Gastroesophageal sphincter (tissue), 4 donors: Measurements from ENCODE around the gene PIGS. TPM values are rescaled to one million over a fixed set of nuclear protein-coding genes. Genes with fewer than 3 reads are reported as not detected.

Source experiments
- ATAC-seq: fragments of 150-250 bp; one replicate; pipeline ENCODE4 v1.9.1; 2016; ENCODE audit warnings: mild to moderate bottlenecking, moderate library complexity
- H3K27ac ChIP-seq, 4 donors: fragments of 200-600 bp; sonication (generic) in 3 of 4; 1 replicate in 3 of 4; 2 replicates in 1 of 4; pipeline ENCODE4 v1.5.1; 2016 to 2019
- H3K27me3 ChIP-seq: fragments of 200-600 bp; sonication (generic); one replicate; pipeline ENCODE4 v1.5.1; 2019
- H3K36me3 ChIP-seq, 2 donors: fragments of 200-600 bp; sonication (generic); one replicate each; pipeline ENCODE4 v1.5.1; 2019; ENCODE audit warnings: control low read depth in 1 of 2
- H3K4me1 ChIP-seq, 3 donors: fragments of 200-600 bp; sonication (generic); 1 replicate in 2 of 3; 2 replicates in 1 of 3; pipeline ENCODE4 v1.5.1; 2016 to 2019; ENCODE audit warnings: control low read depth in 2 of 3
- H3K4me3 ChIP-seq, 2 donors: fragments of 200-600 bp; sonication (generic); one replicate each; pipeline ENCODE4 v1.5.1; 2019; ENCODE audit warnings: mild to moderate bottlenecking in 1 of 2, moderate library complexity in 1 of 2
- H3K9me3 ChIP-seq, 3 donors: fragments of 200-600 bp; sonication (generic); one replicate each; pipeline ENCODE4 v1.5.1; 2017 to 2019; ENCODE audit warnings: control low read depth in 2 of 3
- EP300 ChIP-seq: sonication (generic); formaldehyde crosslinking; IDR thresholded peaks from one replicate; pipeline ENCODE4 v1.6.1; 2017; ENCODE audit warnings: antibody characterized with exemption, mild to moderate bottlenecking
- POLR2A ChIP-seq, 2 donors: fragments of 450-650 bp; IDR thresholded peaks; one replicate each; pipeline ENCODE4 v1.6.1; 2017; ENCODE audit warnings: antibody characterized with exemption in 2 of 2, mild to moderate bottlenecking in 2 of 2, moderate library complexity in 1 of 2
- POLR2AphosphoS5 ChIP-seq: sonication (generic); formaldehyde crosslinking; IDR thresholded peaks from one replicate; pipeline ENCODE4 v1.6.1; 2017; ENCODE audit warnings: antibody characterized with exemption
- WGBS, 2 donors: methylation state at CpG; one replicate each; pipeline ENCODE4 v1.1.5; 2018; ENCODE audit warnings: low coverage in 1 of 2; 5-methylcytosine and 5-hydroxymethylcytosine counted together
- total RNA-seq, 4 donors: library from RNA; depleted of rRNA; stranded (reverse); fragments of >200 nt; gene quantifications; one replicate each; pipeline ENCODE4 v1.1.0, GENCODE V29; 2016
- TF ChIP-seq, protein P1 (sequence below), 4 experiments: fragments of 200-600 bp in 2 of 4; fragments of 450-650 bp in 2 of 4; sonication (generic) in 1 of 4; IDR thresholded peaks; one replicate each; pipeline ENCODE4 v1.5.1; 2017 to 2019; ENCODE audit warnings: antibody characterized with exemption in 4 of 4, mild to moderate bottlenecking in 2 of 4, moderate library complexity in 2 of 4

The PIGS gene
- total RNA-seq, 4 donors from 2014 or later = 40.8 to 90.4 (median 64.5) TPM

DNA sequence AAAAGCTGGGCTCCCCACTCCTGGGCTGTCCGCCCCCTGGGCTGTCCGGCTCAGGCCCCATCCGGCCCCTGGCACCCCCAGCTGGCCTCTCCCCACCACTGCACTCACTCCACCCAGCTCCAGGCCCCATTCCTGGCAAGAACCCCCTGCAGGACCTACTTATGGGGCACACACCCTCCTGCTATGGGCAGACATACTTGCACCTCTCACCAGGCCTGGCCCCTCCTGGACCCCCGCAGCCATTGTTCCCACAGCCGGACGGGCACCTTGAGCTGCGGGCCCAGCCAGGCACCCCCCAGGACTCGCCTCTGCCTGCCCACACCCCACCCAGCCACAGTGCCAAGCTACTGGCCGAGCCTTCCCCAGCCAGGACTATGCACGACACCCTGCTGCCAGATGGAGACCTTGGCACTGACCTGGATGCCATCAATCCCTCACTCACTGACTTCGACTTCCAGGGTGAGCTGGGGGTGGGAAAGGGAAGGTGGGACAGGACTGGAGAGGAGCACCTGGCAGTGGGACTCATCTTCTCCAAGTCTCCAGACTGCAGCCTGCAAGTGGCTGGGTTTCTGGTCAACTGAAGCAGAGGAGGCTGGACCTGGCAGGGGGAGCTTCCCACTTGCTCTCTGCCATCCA is 36.5 kb downstream of the PIGS start:
- Histone ChIP-seq H3K36me3 (no peaks in the 10 kb centered on the region), H3K27me3 (peaks cover 27% of the 10 kb centered on the region), H3K27ac (no peak overlapping the region), H3K9me3 (no peaks in the 10 kb centered on the region), H3K4me1 (no peaks in the 10 kb centered on the region), H3K4me3 (no peak overlapping the region)
- TF ChIP-seq POLR2A (IDR thresholded peaks at IDR 0.05) (no peak), POLR2AphosphoS5 (no peak), EP300 (no peak)
- TF ChIP-seq, protein P1, sequence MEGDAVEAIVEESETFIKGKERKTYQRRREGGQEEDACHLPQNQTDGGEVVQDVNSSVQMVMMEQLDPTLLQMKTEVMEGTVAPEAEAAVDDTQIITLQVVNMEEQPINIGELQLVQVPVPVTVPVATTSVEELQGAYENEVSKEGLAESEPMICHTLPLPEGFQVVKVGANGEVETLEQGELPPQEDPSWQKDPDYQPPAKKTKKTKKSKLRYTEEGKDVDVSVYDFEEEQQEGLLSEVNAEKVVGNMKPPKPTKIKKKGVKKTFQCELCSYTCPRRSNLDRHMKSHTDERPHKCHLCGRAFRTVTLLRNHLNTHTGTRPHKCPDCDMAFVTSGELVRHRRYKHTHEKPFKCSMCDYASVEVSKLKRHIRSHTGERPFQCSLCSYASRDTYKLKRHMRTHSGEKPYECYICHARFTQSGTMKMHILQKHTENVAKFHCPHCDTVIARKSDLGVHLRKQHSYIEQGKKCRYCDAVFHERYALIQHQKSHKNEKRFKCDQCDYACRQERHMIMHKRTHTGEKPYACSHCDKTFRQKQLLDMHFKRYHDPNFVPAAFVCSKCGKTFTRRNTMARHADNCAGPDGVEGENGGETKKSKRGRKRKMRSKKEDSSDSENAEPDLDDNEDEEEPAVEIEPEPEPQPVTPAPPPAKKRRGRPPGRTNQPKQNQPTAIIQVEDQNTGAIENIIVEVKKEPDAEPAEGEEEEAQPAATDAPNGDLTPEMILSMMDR (IDR thresholded peaks at IDR 0.05) = no peak
- ATAC-seq = no peak
- WGBS, 2 donors = 81 to 100% methylated on average over 1 to 6 of the region's 11 CpGs

DNA sequence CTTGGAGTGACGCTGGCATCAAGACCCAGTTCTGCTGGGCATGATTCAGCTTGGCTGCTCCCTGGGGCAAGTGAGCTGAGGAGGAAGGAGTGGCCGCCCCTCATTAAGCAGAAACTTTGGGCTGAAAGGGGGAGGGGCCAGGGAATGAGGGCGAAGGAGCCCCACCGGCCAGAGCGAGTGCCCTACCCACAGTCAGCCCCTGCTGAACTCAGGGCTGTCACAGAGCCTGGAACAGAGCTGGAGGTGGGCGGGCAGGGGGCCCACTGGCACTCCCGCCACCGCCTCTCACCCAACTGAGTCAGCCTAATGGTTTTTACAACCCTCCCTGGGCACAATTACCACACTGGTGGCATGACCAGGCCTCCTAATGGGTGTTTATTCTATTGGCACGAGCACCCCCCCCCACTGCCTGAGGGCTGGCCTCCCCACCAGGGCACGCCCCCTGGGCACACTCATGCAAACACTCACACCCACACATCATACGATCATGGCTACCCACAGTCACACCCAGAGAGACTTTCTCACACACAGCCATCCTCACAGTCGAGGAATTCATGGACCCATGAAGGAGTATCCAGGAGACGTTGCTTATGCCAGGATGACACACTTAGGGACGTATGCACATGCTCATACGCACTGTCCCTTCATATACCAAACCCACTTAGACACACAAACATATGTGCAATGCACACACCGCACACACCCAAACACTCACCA is 38.1 kb downstream of the PIGS start:
- TF ChIP-seq POLR2AphosphoS5 (no peak), EP300 (no peak), POLR2A (IDR thresholded peaks at IDR 0.05) (no peak)
- TF ChIP-seq, protein P1 (IDR thresholded peaks at IDR 0.05) = no peak
- H3K9me3 ChIP-seq = no peaks in the 10 kb centered on the region
- WGBS, 2 donors = 64 to 88% methylated on average over 4 to 5 of the region's 16 CpGs
- no peaks in the 10 kb centered on the region for H3K4me1 ChIP-seq
- peaks cover 27% of the 10 kb centered on the region for H3K27me3 ChIP-seq
- H3K4me3 ChIP-seq = no peak overlapping the region
- no peak for ATAC-seq
- no peaks in the 10 kb centered on the region for H3K36me3 ChIP-seq
- no peak overlapping the region for H3K27ac ChIP-seq

DNA sequence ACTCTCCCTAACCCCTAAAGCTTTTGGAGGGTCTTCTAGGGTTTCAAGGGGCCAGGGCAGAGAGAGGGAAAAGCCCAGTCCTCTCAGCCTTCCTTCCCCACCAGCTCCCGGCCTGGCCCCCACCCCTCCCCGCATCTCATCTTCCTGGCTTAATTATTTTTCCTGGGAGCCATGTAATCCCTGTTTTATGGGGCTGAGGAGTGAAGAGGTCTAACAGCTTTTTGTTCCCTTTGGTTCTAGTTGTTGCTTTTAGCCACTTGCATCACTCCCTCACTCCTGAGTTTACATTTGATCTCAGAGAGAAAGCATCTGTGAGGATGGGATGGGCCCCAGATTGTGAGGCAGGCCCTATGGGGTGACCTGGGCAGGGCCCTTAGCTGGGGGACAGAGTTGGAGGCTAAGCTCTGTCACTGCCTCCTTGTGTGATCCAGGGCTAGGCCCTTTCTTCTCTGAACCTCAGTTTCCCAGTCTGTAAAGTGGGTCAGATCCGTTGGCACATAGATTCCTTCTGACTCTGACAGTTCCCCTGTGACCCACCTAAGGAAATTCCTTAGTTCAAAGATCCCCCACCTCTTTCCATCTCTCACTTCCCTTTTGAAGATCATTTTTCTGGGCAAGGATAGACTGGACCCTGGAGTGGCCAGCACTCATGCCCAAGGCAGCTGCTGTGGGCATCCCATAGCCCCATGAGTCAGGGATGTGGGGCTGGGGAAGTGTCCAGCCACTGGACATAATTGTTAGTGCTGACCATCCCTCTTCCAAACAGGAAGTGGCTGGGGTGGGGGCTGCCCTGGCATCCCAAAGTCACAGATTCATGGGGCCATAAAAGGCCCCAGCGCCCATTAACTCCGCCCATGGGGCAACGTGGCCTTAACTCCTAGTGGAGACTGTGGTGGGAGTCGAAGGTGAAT is 39.0 kb downstream of the PIGS start:
- peaks cover 27% of the 10 kb centered on the region for H3K27me3 ChIP-seq
- no peaks in the 10 kb centered on the region for H3K36me3 ChIP-seq
- ATAC-seq = no peak
- no peak overlapping the region for H3K27ac ChIP-seq
- no peak overlapping the region for H3K4me3 ChIP-seq
- WGBS, 2 donors = 40 to 100% methylated on average over 1 of the region's 7 CpGs
- TF ChIP-seq, protein P1 (IDR thresholded peaks at IDR 0.05) = no peak
- no peak for TF ChIP-seq POLR2A (IDR thresholded peaks at IDR 0.05)
- no peak for TF ChIP-seq POLR2AphosphoS5
- no peak for TF ChIP-seq EP300
- no peaks in the 10 kb centered on the region for H3K4me1 ChIP-seq
- no peaks in the 10 kb centered on the region for H3K9me3 ChIP-seq

DNA sequence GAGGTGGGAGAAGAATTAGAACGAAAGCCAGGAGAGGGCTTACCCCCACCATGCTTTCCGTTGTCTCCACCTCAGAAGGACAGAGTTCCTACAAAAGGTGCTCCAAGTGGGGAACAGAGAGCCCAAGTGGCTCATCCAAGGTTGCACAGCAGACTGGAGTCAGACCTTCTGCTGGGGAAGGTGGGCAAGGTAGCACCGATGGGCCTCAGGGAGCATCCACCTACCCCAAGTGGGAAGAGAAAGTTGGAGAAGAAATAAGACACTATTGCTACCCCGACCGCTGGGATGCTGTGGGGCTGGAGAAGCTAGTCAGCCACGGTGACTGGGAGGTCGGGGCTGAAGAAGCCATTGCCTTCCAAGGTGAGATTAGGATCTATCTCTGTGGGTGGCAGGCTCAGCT is 40.4 kb downstream of the PIGS start:
- no peak overlapping the region for H3K27ac ChIP-seq
- ATAC-seq = no peak
- no peak overlapping the region for H3K4me3 ChIP-seq
- H3K9me3 ChIP-seq = no peaks in the 10 kb centered on the region
- no peaks in the 10 kb centered on the region for H3K36me3 ChIP-seq
- WGBS, 2 donors = 73% methylated on average over 2 of the region's 7 CpGs; no CpG with 5 or more reads in 1 of the 2 donors
- no peaks in the 10 kb centered on the region for H3K4me1 ChIP-seq
- no peak for TF ChIP-seq EP300
- H3K27me3 ChIP-seq = peaks cover 27% of the 10 kb centered on the region

DNA sequence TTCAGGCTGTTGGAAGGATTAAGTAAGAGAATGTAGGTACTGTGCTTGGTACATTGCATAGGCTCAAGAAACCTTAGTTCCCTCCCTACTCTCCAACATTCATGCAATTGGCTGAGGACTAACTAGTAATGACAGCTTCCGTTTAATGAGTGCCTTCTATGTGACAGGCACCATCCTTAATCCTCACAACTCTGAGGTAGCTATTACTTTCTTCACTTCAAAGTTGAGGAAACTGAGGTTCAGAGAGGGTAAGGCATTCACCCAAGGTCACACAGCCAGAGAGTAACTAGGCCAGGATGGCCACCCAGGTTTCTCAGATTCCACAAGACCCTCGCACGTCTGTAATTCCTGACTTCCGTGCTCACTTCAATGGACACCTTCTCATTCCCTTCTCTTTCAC is 41.1 kb downstream of the PIGS start:
- 60 to 71% methylated on average over 4 of the region's 4 CpGs for WGBS, 2 donors
- Histone ChIP-seq H3K27me3 (peaks cover 27% of the 10 kb centered on the region), H3K4me3 (no peak overlapping the region), H3K4me1 (peaks cover 0 to 4% (median 0%) of the 10 kb centered on the region in 3 donors), H3K36me3 (no peaks in the 10 kb centered on the region), H3K27ac (no peak overlapping the region), H3K9me3 (no peaks in the 10 kb centered on the region)
- ATAC-seq = no peak
- TF ChIP-seq POLR2A (IDR thresholded peaks at IDR 0.05) = no peak
- TF ChIP-seq, protein P1 (IDR thresholded peaks at IDR 0.05) = no peak
- TF ChIP-seq POLR2AphosphoS5 = no peak
- no peak for TF ChIP-seq EP300
